SK-N-SH (cell line): Measurements from ENCODE around the gene CCDC40. TPM values are rescaled to one million over a fixed set of nuclear protein-coding genes. Genes with fewer than 3 reads are reported as not detected.

Source experiments
- CTCF ChIA-PET: fragments of 300-600, 350-600 bp; formaldehyde crosslinking; extraction: SDS; loops from one replicate; lab custom pipeline; 2021; lab: Yijun Ruan, JAX
- POLR2A ChIA-PET: fragments of 350-600 bp; sonication (Branson Sonifier 250); formaldehyde crosslinking; extraction: SDS; loops from one replicate; lab custom pipeline; 2020; ENCODE audit warnings: antibody characterized with exemption, inconsistent platforms; lab: Yijun Ruan, JAX
- DNase-seq: peaks from one replicate; pipeline ENCODE4 v3.0.0; 2012
- H2AFZ ChIP-seq: fragments of 200-600 bp; sonication (generic); 2 replicates; pipeline ENCODE4 v1.8.1; 2016; ENCODE audit warnings: antibody characterized with exemption, mild to moderate bottlenecking, low read depth
- H3F3A ChIP-seq: fragments of 200-600 bp; sonication (generic); replicated peaks from 2 replicates; pipeline ENCODE3; 2016; ENCODE audit warnings: antibody characterized with exemption, mild to moderate bottlenecking; ENCODE audit not compliant: insufficient read depth
- H3K27ac ChIP-seq, 2 experiments: fragments of 200-500 bp in 1 of 2; fragments of 200-600 bp in 1 of 2; sonication (Bioruptor generic) in 1 of 2; sonication (generic), shearing (Covaris generic) in 1 of 2; 2 replicates each; pipeline versions ENCODE4 v1.5.1 to v1.6.1; 2014 to 2016; ENCODE audit warnings: low read depth in 2 of 2, inconsistent platforms in 1 of 2, low read length in 1 of 2, mild to moderate bottlenecking in 1 of 2, mixed read lengths in 1 of 2
- H3K27me3 ChIP-seq: fragments of 200-600 bp; sonication (generic), shearing (Covaris generic); 2 replicates; pipeline ENCODE4 v1.6.1; 2016; ENCODE audit warnings: mixed run types; ENCODE audit not compliant: insufficient read depth
- H3K36me3 ChIP-seq, 2 experiments: fragments of 200-500 bp in 1 of 2; fragments of 200-600 bp in 1 of 2; sonication (Bioruptor generic) in 1 of 2; sonication (generic) in 1 of 2; replicated peaks in 1 of 2; 2 replicates each; pipeline versions ENCODE3 to v1.5.1; 2014 to 2016; ENCODE audit warnings: low read length in 1 of 2, mild to moderate bottlenecking in 1 of 2; ENCODE audit not compliant: insufficient read depth in 2 of 2, control insufficient read depth in 1 of 2
- H3K4me1 ChIP-seq, 2 experiments: fragments of 200-500 bp in 1 of 2; fragments of 200-600 bp in 1 of 2; sonication (Bioruptor generic) in 1 of 2; sonication (generic), shearing (Covaris generic) in 1 of 2; 2 replicates each; pipeline versions ENCODE4 v1.5.1 to v1.6.1; 2014 to 2016; ENCODE audit warnings: low read depth in 1 of 2, low read length in 1 of 2, mixed run types in 1 of 2; ENCODE audit not compliant: insufficient read depth in 2 of 2, control insufficient read depth in 1 of 2
- H3K4me2 ChIP-seq: fragments of 200-600 bp; sonication (generic), shearing (Covaris generic); 2 replicates; pipeline ENCODE4 v1.6.1; 2017; ENCODE audit warnings: mixed run types
- H3K4me3 ChIP-seq, 2 experiments: fragments of 200-500 bp in 1 of 2; fragments of 200-600 bp in 1 of 2; sonication (Bioruptor generic) in 1 of 2; sonication (generic), shearing (Covaris generic) in 1 of 2; 2 replicates each; pipeline versions ENCODE4 v1.5.1 to v1.8.1; 2014 to 2016; ENCODE audit warnings: low read depth in 2 of 2, inconsistent platforms in 1 of 2, low read length in 1 of 2, mild to moderate bottlenecking in 1 of 2, mixed read lengths in 1 of 2, moderate library complexity in 1 of 2
- H3K79me2 ChIP-seq: fragments of 200-600 bp; sonication (generic); 2 replicates; pipeline ENCODE4 v1.8.1; 2017; ENCODE audit warnings: mild to moderate bottlenecking; ENCODE audit not compliant: insufficient read depth
- H3K9ac ChIP-seq: fragments of 200-600 bp; sonication (generic); 2 replicates; pipeline ENCODE4 v1.6.1; 2017; ENCODE audit warnings: mixed run types
- H3K9me2 ChIP-seq: fragments of 200-600 bp; sonication (generic); 2 replicates; pipeline ENCODE4 v1.6.1; 2017; ENCODE audit warnings: mixed run types
- H3K9me3 ChIP-seq: fragments of 200-600 bp; sonication (generic); 2 replicates; pipeline ENCODE4 v1.6.1; 2017; ENCODE audit warnings: mixed run types, mild to moderate bottlenecking, moderate library complexity
- H4K20me1 ChIP-seq: fragments of 200-600 bp; sonication (generic); 2 replicates; pipeline ENCODE4 v1.6.1; 2017; ENCODE audit warnings: mild to moderate bottlenecking, mixed run types; ENCODE audit not compliant: insufficient read depth
- ELF1 ChIP-seq: IDR thresholded peaks from 2 replicates; pipeline ENCODE4 v1.4.0; 2012
- EP300 ChIP-seq, 2 experiments: IDR thresholded peaks; 2 replicates each; pipeline versions ENCODE4 v1.4.0 to v1.6.1; 2012; ENCODE audit warnings: borderline replicate concordance in 1 of 2, low read depth in 1 of 2, low read length in 1 of 2
- EZH2phosphoT487 ChIP-seq: fragments of 200-600 bp; sonication (generic); IDR thresholded peaks from 2 replicates; pipeline ENCODE4 v1.6.1; 2017; ENCODE audit warnings: low read depth, mixed run types, mild to moderate bottlenecking, antibody characterized with exemption, moderate library complexity, borderline replicate concordance
- FOXM1 ChIP-seq: IDR thresholded peaks from 2 replicates; pipeline ENCODE4 v1.4.0; 2012; ENCODE audit warnings: low read depth, mild to moderate bottlenecking
- GATA2 ChIP-seq: sonication (generic); formaldehyde crosslinking; IDR thresholded peaks from 2 replicates; pipeline ENCODE4 v1.5.0; 2020; ENCODE audit warnings: mild to moderate bottlenecking, missing genetic modification reagents
- JUND ChIP-seq: IDR thresholded peaks from 2 replicates; pipeline ENCODE4 v1.4.0; 2012
- MAX ChIP-seq: IDR thresholded peaks from 2 replicates; pipeline ENCODE4 v1.4.0; 2012; ENCODE audit warnings: low read depth
- MXI1 ChIP-seq: IDR thresholded peaks from 2 replicates; pipeline ENCODE4 v1.6.1; 2012; ENCODE audit warnings: mild to moderate bottlenecking, low read depth, low read length, improper control_type of control experiment
- NRF1 ChIP-seq: IDR thresholded peaks from 2 replicates; pipeline ENCODE4 v1.6.1; 2012; ENCODE audit warnings: low read depth, mild to moderate bottlenecking, low read length
- POLR2AphosphoS5 ChIP-seq: IDR thresholded peaks from 2 replicates; pipeline ENCODE4 v1.6.1; 2012; ENCODE audit warnings: low read depth, low read length
- RAD21 ChIP-seq: IDR thresholded peaks from 2 replicates; pipeline ENCODE4 v1.6.1; 2012; ENCODE audit warnings: mild to moderate bottlenecking, low read length
- RCOR1 ChIP-seq: fragments of 150-350 bp; IDR thresholded peaks from 2 replicates; pipeline ENCODE4 v1.6.1; 2017; ENCODE audit warnings: antibody characterized with exemption, low read length
- RXRA ChIP-seq: IDR thresholded peaks from 2 replicates; pipeline ENCODE4 v1.4.0; 2012; ENCODE audit warnings: low read depth, mild to moderate bottlenecking, borderline replicate concordance
- SIN3A ChIP-seq: IDR thresholded peaks from 2 replicates; pipeline ENCODE4 v1.6.1; 2012; ENCODE audit warnings: low read depth, mild to moderate bottlenecking, low read length, moderate library complexity, borderline replicate concordance
- TCF12 ChIP-seq: IDR thresholded peaks from 2 replicates; pipeline ENCODE4 v1.4.0; 2012
- TEAD4 ChIP-seq: IDR thresholded peaks from 2 replicates; pipeline ENCODE4 v1.4.0; 2012; ENCODE audit warnings: mild to moderate bottlenecking, borderline replicate concordance; ENCODE audit not compliant: insufficient read depth
- USF2 ChIP-seq: fragments of 150-350 bp; IDR thresholded peaks from 2 replicates; pipeline ENCODE4 v1.6.1; 2017; ENCODE audit warnings: antibody characterized with exemption, low read length, low read depth, borderline replicate concordance
- YY1 ChIP-seq: IDR thresholded peaks from 2 replicates; pipeline ENCODE4 v1.4.0; 2012; ENCODE audit warnings: low read depth, mild to moderate bottlenecking
- WGBS: methylation state at CpG from one replicate; pipeline ENCODE4 v1.1.6; 2017; ENCODE audit warnings: low lambda C conversion rate; 5-methylcytosine and 5-hydroxymethylcytosine counted together
- polyA plus RNA-seq, 3 experiments: library from polyadenylated mRNA; depleted of rRNA; stranded (reverse); fragments of >200 nt; gene quantifications; 2 replicates each; pipeline ENCODE4 v1.2.3, GENCODE V29; 2012
- TF ChIP-seq, protein P1 (sequence below): IDR thresholded peaks from 2 replicates; pipeline ENCODE4; 2012

CCDC40 gene
- polyA plus RNA-seq, 1 of the 3 experiments (the other 2 are of a cell fraction), result 17.3 TPM

- Histone ChIP-seq H3K4me1 (peaks cover 7 to 8% of the 10 kb centered on the region in 2 experiments; a peak in 2 of 4 replicates), H2AFZ (no peak overlapping the region), H3K27me3 (no peaks in the 10 kb centered on the region), H3K79me2 (peaks cover 82% of the 10 kb centered on the region), H3K9me3 (no peaks in the 10 kb centered on the region), H3K27ac (no peak overlapping the region), H3F3A (peaks cover 4% of the 10 kb centered on the region), H3K9me2 (no peaks in the 10 kb centered on the region), H3K4me2 (no peak overlapping the region), H4K20me1 (peaks cover 60% of the 10 kb centered on the region), H3K36me3 (no peaks in the 10 kb centered on the region), H3K4me3 (no peak overlapping the region), H3K9ac (no peak overlapping the region)
- ChIA-PET POLR2A (no interaction called here), CTCF (interaction anchor here (1.2 to 10.7 kb wide), 3 partner anchors 15 to 20 kb away, joined by 4 to 72 read pairs (median 41); no protein-coding TSS in a partner anchor)
- 93% methylated on average over 10 of the region's 10 CpGs for WGBS
- TF ChIP-seq EP300 (IDR thresholded peaks at IDR 0.05; ENCODE audit: borderline replicate concordance in 1 of 2, low read depth in 1 of 2, low read length in 1 of 2) (no peak), RAD21 (no peak), RCOR1 (no peak), TCF12 (no peak), POLR2AphosphoS5 (no peak), MXI1 (no peak), USF2 (no peak), FOXM1 (no peak), MAX (no peak), SIN3A (no peak), GATA2 (CRISPR knock-in tag) (no peak), RXRA (no peak), JUND (no peak), YY1 (no peak), ELF1 (no peak), TEAD4 (no peak)
- TF ChIP-seq, protein P1, sequence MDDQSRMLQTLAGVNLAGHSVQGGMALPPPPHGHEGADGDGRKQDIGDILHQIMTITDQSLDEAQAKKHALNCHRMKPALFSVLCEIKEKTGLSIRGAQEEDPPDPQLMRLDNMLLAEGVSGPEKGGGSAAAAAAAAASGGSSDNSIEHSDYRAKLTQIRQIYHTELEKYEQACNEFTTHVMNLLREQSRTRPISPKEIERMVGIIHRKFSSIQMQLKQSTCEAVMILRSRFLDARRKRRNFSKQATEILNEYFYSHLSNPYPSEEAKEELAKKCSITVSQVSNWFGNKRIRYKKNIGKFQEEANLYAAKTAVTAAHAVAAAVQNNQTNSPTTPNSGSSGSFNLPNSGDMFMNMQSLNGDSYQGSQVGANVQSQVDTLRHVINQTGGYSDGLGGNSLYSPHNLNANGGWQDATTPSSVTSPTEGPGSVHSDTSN, result no peak
- no peak for DNase-seq
Observed at GRCh38 chr17:80025796-80026195, 10.6 kb upstream of the CCDC40 start.

DNA sequence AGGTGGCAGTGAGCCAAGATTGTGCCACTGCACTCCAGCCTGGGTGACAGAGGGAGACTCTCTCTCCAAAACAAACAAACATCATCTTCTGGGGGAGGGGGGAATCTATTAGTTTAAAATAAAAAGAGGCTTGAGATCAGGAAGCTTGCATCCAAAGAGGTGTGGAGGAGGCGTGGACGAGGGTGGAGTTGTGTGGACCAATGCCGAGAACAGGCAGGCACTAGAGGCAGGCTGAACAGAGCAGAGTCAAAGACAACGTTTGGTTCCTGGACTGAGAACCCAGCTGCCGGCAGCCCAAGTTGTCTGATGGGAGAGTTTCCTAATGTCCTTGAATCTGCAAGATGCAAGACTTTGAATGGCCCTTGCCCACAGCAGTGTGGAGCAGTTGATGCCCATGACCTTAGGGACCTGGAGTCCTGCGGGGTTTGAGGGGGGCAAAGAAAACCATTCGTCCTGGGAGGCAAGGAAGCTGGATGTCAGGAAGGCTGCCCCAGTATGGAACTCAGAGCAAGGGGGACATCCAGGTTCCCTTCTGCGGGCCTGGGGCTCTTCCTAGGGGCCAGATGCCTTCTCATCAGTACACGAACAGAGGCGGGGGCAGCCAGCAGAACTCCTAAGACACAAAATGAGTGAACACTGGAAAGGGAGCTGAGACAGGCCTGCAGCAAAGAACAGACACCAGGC, 9.9 kb upstream of the CCDC40 start:
- CTCF ChIA-PET, result interaction anchor here (0.6 to 10.7 kb wide), 8 partner anchors 16 to 1798 kb away, joined by 3 to 72 read pairs (median 4); no protein-coding TSS in a partner anchor
- Histone ChIP-seq H3K9me3 (no peaks in the 10 kb centered on the region), H3K79me2 (peaks cover 82% of the 10 kb centered on the region)

More for the DNA sequence above, 9.9 kb upstream of the CCDC40 start:
- POLR2A ChIA-PET, result interaction anchor here (1.0 kb wide), 1 partner anchor 8 kb away, joined by 3 read pairs; no protein-coding TSS in a partner anchor
- H3K36me3 ChIP-seq, result no peaks in the 10 kb centered on the region
- no peak overlapping the region for H2AFZ ChIP-seq
- DNase-seq, result no peak
- WGBS, result 90% methylated on average over 10 of the region's 10 CpGs
- no peak overlapping the region for H3K9ac ChIP-seq
- H3K4me3 ChIP-seq, result no peak overlapping the region
- peaks cover 59% of the 10 kb centered on the region for H4K20me1 ChIP-seq
- peaks cover 4% of the 10 kb centered on the region for H3F3A ChIP-seq
- no peak overlapping the region for H3K4me2 ChIP-seq
- no peaks in the 10 kb centered on the region for H3K9me2 ChIP-seq
- H3K27me3 ChIP-seq, result no peaks in the 10 kb centered on the region
- H3K4me1 ChIP-seq, result peaks cover 8 to 12% of the 10 kb centered on the region in 2 experiments; a peak in 2 of 4 replicates
- no peak for TF ChIP-seq FOXM1
- no peak for TF ChIP-seq RAD21
- TF ChIP-seq NRF1, result no peak
- TF ChIP-seq MAX, result no peak
- no peak for TF ChIP-seq RXRA
- TF ChIP-seq EZH2phosphoT487, result no peak
- TF ChIP-seq MXI1, result no peak
- no peak overlapping the region for H3K27ac ChIP-seq
